ENCODE measurements around the gene ST6GALNAC1. TPM values are rescaled to one million over a fixed set of nuclear protein-coding genes. Genes with fewer than 3 reads are reported as not detected.

ST6GALNAC1 gene
- total and polyA plus RNA-seq, 2 of the 8 experiments (the other 6 are each of a cell fraction or from before 2014, with no cell fraction given): not detected

GRCh38 chr17:76677406-76677805 is 33.8 kb upstream of the ST6GALNAC1 start:
- Histone ChIP-seq H2BK12ac (ENCODE audit: low read depth, low read length) (no peak overlapping the region), H2BK5ac (ENCODE audit: low read depth, low read length) (no peak overlapping the region), H3K4me3 (ENCODE audit: extremely low read depth in 1 of 4, insufficient read depth in 2 of 4, low read depth in 3 of 4, low read length in 4 of 4) (no peak overlapping the region), H3K23ac (ENCODE audit: insufficient read length) (no peak overlapping the region), H3K9ac (replicated peaks in 1 of 4; ENCODE audit: extremely low read depth in 1 of 4, low read depth in 3 of 4, low read length in 3 of 4) (no peak overlapping the region), H3K23me2 (ENCODE audit: low read depth, low read length) (0 out of 2 replicates have a peak, but pooled peaks cover under 1% of the 10 kb centered on the region), H2AK5ac (ENCODE audit: low read depth, low read length) (no peak overlapping the region), H3K14ac (ENCODE audit: insufficient read length) (no peak overlapping the region), H3K4me1 (replicated peaks in 1 of 4; ENCODE audit: control insufficient read depth in 3 of 4, insufficient read depth in 4 of 4, low read length in 3 of 4) (peaks cover 0 to 6% (median 4%) of the 10 kb centered on the region in 4 experiments; a peak in 5 of 7 replicates), H2BK20ac (ENCODE audit: low read length) (no peak overlapping the region), H2AFZ (ENCODE audit: low read length) (no peak overlapping the region), H3K79me2 (ENCODE audit: control insufficient read depth in 1 of 2, insufficient read depth in 2 of 2, low read length in 2 of 2) (no peaks in the 10 kb centered on the region), H2BK120ac (replicated peaks; ENCODE audit: low read depth, low read length) (no peak overlapping the region), H3K4me2 (ENCODE audit: insufficient read depth in 1 of 2, low read depth in 2 of 2, low read length in 2 of 2) (no peak overlapping the region), H3K36me3 (ENCODE audit: control insufficient read depth in 2 of 4, insufficient read depth in 4 of 4, low read length in 3 of 4) (no peaks in the 10 kb centered on the region), H3K56ac (replicated peaks; ENCODE audit: insufficient read length, low read depth, low read length) (no peak overlapping the region), H4K91ac (replicated peaks; ENCODE audit: insufficient read length, low read length) (no peak overlapping the region), H3K9me3 (ENCODE audit: insufficient read depth in 2 of 2, low read depth in 1 of 2, low read length in 1 of 2) (no peaks in the 10 kb centered on the region), H4K8ac (ENCODE audit: extremely low read depth, insufficient read depth, low read length) (no peak overlapping the region), H2BK15ac (ENCODE audit: low read length) (no peak overlapping the region), H3K18ac (ENCODE audit: extremely low read depth, low read length) (no peak overlapping the region), H3K4ac (replicated peaks; ENCODE audit: insufficient read length, low read depth, low read length) (no peak overlapping the region), H4K20me1 (replicated peaks in 1 of 2; ENCODE audit: control insufficient read depth in 1 of 2, insufficient read depth in 2 of 2, low read length in 2 of 2) (peaks cover 0 to 2% of the 10 kb centered on the region in 2 experiments), H3K27me3 (replicated peaks in 1 of 4; ENCODE audit: control insufficient read depth in 3 of 4, extremely low read depth in 1 of 4, insufficient read depth in 3 of 4, low read length in 3 of 4) (no peaks in the 10 kb centered on the region), H3K79me1 (ENCODE audit: low read depth, low read length) (no peaks in the 10 kb centered on the region), H3K27ac (ENCODE audit: low read depth, low read length) (no peak overlapping the region), H4K5ac (ENCODE audit: insufficient read length, low read depth, low read length) (no peak overlapping the region)
- ChIA-PET POLR2A (ENCODE audit: partially characterized antibody) (interaction anchor here (1.1 kb wide), 1 partner anchor 53 kb away, joined by 3 read pairs; no protein-coding TSS in a partner anchor), CTCF (ENCODE audit: partially characterized antibody) (interaction anchor here (1.0 to 1.6 kb wide), 6 partner anchors 31 to 218 kb away, joined by 3 to 4 read pairs (median 4); no protein-coding TSS in a partner anchor)
- TF ChIP-seq TEAD4 (IDR thresholded peaks at IDR 0.05; ENCODE audit: low read depth, low read length) (no peak), TAF1 (IDR thresholded peaks at IDR 0.05; ENCODE audit: low read depth, low read length) (no peak), ATF2 (IDR thresholded peaks at IDR 0.05; ENCODE audit: low read length) (no peak), NRF1 (IDR thresholded peaks at IDR 0.05; ENCODE audit: low read depth, low read length) (no peak), BRCA1 (IDR thresholded peaks at IDR 0.05; ENCODE audit: low read depth, low read length) (no peak), ATF3 (IDR thresholded peaks at IDR 0.05; ENCODE audit: insufficient read depth, low read depth, low read length) (no peak)
- DNase-seq (ENCODE audit: low read depth in 1 of 2, low spot score in 2 of 2) (no peak), FAIRE-seq (no peak)
- WGBS, 2 experiments (ENCODE audit: extremely low coverage in 1 of 2, insufficient coverage in 1 of 2, insufficient read length in 1 of 2, insufficient replicate concordance in 2 of 2, low coverage in 1 of 2, low lambda C conversion rate in 2 of 2, missing lambda C conversion rate in 1 of 2): 92% methylated on average over 14 of the region's 16 CpGs; no CpG with 5 or more reads in 1 of the 2 experiments
